HEK293T (cell line): ENCODE results near the gene TNFRSF18.

ENCODE experiments used
- BHLHE40 ChIP-seq: fragments of 450-650 bp; IDR thresholded peaks from 2 replicates; pipeline ENCODE4 v1.6.1; 2016; ENCODE audit warnings: mild to moderate bottlenecking, moderate library complexity, borderline replicate concordance
- FOXK2 ChIP-seq: fragments of 450-650 bp; IDR thresholded peaks from 2 replicates; pipeline ENCODE4 v1.6.1; 2016; ENCODE audit warnings: mild to moderate bottlenecking
- NFRKB ChIP-seq: fragments of 450-650 bp; IDR thresholded peaks from 2 replicates; pipeline ENCODE4 v1.6.1; 2016; ENCODE audit warnings: mild to moderate bottlenecking, moderate library complexity
- SUZ12 ChIP-seq: fragments of 450-650 bp; IDR thresholded peaks from 2 replicates; pipeline ENCODE4 v1.6.1; 2016; ENCODE audit warnings: mild to moderate bottlenecking
- TARDBP ChIP-seq: fragments of 450-650 bp; IDR thresholded peaks from 2 replicates; pipeline ENCODE4 v1.6.1; 2016
- ZNF384 ChIP-seq: fragments of 450-650 bp; IDR thresholded peaks from 2 replicates; pipeline ENCODE4 v1.6.1; 2016

GRCh38 chr1:1244192-1244811, 37.9 kb upstream of the TNFRSF18 start:
- TF ChIP-seq FOXK2 (no peak), NFRKB (no peak), TARDBP (no peak), ZNF384 (no peak), SUZ12 (no peak), BHLHE40 (no peak)
